ENCODE results near the gene GMNC. TPM values are rescaled to one million over a fixed set of nuclear protein-coding genes. Genes with fewer than 3 reads are reported as not detected.

Gene GMNC
- total and polyA plus RNA-seq, 2 experiments from 2014 or later: not detected

DNA sequence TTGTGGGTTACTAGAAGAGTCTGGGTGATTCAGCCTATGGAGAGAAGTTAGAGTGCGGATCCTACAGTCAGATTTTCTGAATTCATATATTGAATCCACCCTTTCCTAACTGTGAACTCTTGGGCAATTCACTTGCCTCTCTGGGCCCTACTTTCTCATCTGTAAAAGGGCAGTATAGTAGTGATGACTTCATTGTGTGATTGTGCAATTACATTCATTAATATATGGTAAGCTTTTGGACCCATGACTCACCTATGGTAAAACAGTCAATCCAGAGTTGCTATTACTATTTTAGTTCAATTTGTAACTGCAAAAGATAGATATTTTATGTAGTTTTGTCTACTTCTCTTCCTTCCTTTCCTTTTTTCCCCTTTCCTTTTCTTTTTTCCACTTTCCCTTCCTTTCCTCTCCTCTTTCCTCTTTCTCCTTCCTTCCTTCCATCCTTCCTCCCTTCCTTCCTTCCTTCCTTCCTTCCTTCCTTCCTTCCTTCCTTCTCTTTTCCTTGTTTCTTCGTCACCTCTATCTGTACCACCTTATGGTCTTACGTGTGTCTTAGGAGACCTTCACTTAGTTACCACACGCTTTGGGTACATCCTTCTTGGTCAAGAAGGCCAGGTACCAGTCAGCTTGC, 37.0 kb downstream of the GMNC start:
- DNase-seq (ENCODE audit: low read depth in 1 of 2, low spot score in 1 of 2): no peak
- no peak for TF ChIP-seq CTCF (IDR thresholded peaks at IDR 0.05; ENCODE audit: low read depth, low read length)
- Histone ChIP-seq H3K27ac (no peak overlapping the region), H3K27me3 (no peaks in the 10 kb centered on the region), H3K4me3 (no peak overlapping the region), H3K9me3 (ENCODE audit: low read depth) (no peaks in the 10 kb centered on the region), H3K36me3 (no peaks in the 10 kb centered on the region), H3K4me1 (ENCODE audit: low read depth) (no peaks in the 10 kb centered on the region)

DNA sequence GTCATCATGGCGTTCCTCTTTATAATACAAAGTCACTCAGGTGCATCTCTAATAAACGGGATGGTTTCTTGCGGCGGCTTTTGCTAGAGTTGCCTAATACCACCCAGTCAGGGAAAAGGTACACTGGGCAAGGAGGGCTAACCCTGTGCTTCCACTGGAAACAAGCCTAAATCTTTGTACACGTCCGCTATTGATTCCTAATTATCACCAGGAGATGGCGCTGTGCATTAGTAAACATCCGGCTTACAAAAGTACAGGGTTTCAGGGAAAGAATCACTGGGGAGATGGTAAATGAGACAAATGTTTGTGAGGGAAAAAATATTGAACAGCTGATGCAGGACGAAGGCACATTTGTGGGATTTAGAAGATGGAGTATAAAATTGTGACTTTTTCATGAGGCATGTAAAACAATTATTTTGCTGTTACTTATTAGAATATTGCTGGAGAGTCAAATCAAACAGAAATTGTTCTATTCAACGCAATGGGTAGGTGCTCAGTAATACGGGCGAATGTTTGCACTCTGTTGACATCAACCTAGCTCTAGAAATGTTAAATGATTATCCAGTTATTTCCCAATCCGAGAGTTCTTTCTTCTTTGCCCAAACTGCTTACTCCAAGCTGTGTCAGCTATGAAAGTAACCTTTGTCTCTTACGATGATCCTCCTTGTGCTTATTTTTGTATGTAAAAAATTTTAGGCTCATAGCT, 50.6 kb downstream of the GMNC start:
- H3K9me3 ChIP-seq (ENCODE audit: low read depth): no peaks in the 10 kb centered on the region

DNA sequence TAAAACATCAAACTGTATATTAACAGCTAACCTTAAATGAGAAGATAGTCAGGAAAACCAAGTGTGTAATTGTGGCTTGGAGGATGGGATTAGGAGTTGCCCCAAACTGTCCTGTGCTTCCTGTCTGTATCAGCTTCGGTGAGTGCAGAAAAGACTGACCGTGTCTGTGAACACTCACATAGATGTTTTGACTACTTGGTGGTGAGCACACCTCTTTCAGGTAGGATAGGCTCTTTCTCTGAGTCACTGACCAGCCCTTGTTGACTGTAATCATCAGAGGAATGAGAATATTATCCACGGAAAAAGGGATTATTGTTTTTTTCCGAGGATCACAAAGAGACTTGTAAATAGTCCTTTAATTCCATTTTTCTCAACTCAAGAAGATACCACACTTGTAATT, 51.5 kb downstream of the GMNC start:
- Histone ChIP-seq H3K4me3 (no peak overlapping the region), H3K27ac (no peak overlapping the region), H3K27me3 (no peaks in the 10 kb centered on the region), H3K9me3 (ENCODE audit: low read depth) (no peaks in the 10 kb centered on the region), H3K36me3 (no peaks in the 10 kb centered on the region), H3K4me1 (ENCODE audit: low read depth) (peaks cover 5% of the 10 kb centered on the region)
- no peak for TF ChIP-seq CTCF (IDR thresholded peaks at IDR 0.05; ENCODE audit: low read depth, low read length)
- no peak for DNase-seq (ENCODE audit: low read depth in 1 of 2, low spot score in 1 of 2)

More for the DNA sequence above, 50.6 kb downstream of the GMNC start:
- Histone ChIP-seq H3K27ac (no peak overlapping the region), H3K4me1 (ENCODE audit: low read depth) (peaks cover 5% of the 10 kb centered on the region), H3K36me3 (no peaks in the 10 kb centered on the region), H3K27me3 (no peaks in the 10 kb centered on the region), H3K4me3 (no peak overlapping the region)
- peak; percentile 75 to 79 for DNase-seq (ENCODE audit: low read depth in 1 of 2, low spot score in 1 of 2)
- TF ChIP-seq CTCF (IDR thresholded peaks at IDR 0.05; ENCODE audit: low read depth, low read length): peak; percentile 68

- Histone ChIP-seq H3K4me3 (no peak overlapping the region), H3K27ac (no peak overlapping the region), H3K27me3 (no peaks in the 10 kb centered on the region), H3K9me3 (ENCODE audit: low read depth) (no peaks in the 10 kb centered on the region), H3K36me3 (no peaks in the 10 kb centered on the region), H3K4me1 (ENCODE audit: low read depth) (peaks cover 5% of the 10 kb centered on the region)
- no peak for DNase-seq (ENCODE audit: low read depth in 1 of 2, low spot score in 1 of 2)
- no peak for TF ChIP-seq CTCF (IDR thresholded peaks at IDR 0.05; ENCODE audit: low read depth, low read length)
Observed at GRCh38 chr3:190809351-190809750, 53.1 kb downstream of the GMNC start.

DNA sequence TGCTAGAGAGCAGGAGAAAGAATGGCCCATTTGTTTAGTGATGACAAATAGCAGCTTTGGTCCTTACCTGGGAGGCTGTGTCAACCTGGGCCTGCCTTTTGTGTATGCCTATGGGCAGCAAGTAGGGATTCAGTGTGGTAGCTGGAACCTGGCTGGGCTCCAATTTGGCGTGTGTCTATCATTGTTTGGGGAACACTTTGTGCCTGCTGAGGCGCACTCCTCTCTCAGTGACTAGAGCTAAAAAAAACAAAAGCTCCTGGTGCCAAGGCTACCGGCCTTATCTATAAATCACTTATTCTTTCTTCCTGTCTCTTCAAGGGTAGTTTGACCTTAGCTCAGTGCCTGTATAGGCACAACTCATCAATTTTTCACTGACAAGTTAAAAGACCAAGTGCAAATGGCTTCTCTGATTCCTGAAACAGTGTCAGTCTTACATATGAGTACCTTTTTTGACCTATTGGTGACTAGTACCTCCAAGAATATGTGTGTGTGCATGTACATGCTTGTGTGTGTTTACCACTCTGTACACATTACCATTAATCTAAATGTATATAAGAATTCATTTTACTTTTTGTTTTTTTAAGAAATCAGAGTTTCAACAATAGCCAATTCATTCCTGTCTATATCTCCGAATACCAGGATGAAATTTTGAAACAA, 54.6 kb downstream of the GMNC start:
- no peaks in the 10 kb centered on the region for H3K36me3 ChIP-seq
- H3K27ac ChIP-seq: no peak overlapping the region
- no peak for TF ChIP-seq CTCF (IDR thresholded peaks at IDR 0.05; ENCODE audit: low read depth, low read length)
- H3K27me3 ChIP-seq: no peaks in the 10 kb centered on the region
- H3K4me3 ChIP-seq: no peak overlapping the region
- H3K9me3 ChIP-seq (ENCODE audit: low read depth): no peaks in the 10 kb centered on the region
- DNase-seq (ENCODE audit: low read depth in 1 of 2, low spot score in 1 of 2): peak; percentile 14 to 28
- H3K4me1 ChIP-seq (ENCODE audit: low read depth): peaks cover 5% of the 10 kb centered on the region
